ENCODE results near the gene ATP2B2.

ATP2B2 gene

GRCh38 chr3:10528046-10528445 is 22.7 kb upstream of the ATP2B2 start:
- no peak for DNase-seq

- DNase-seq = no peak
These were observed 22.1 kb upstream of the ATP2B2 start for GRCh38 chr3:10527295-10528001.

- DNase-seq = no peak
These were observed 21.0 kb upstream of the ATP2B2 start for GRCh38 chr3:10526366-10526765.

GRCh38 chr3:10524799-10525301 is 19.5 kb upstream of the ATP2B2 start:
- DNase-seq = peak; percentile 6

- DNase-seq = no peak
These were observed 18.9 kb upstream of the ATP2B2 start for GRCh38 chr3:10524270-10524669.

GRCh38 chr3:10523561-10523960 is 18.2 kb upstream of the ATP2B2 start:
- no peak for DNase-seq

- peak; percentile 49 for DNase-seq
These were observed 17.4 kb upstream of the ATP2B2 start for GRCh38 chr3:10522646-10523303.

GRCh38 chr3:10521772-10522441 is 16.5 kb upstream of the ATP2B2 start:
- DNase-seq = no peak

GRCh38 chr3:10520072-10520471 is 14.7 kb upstream of the ATP2B2 start:
- no peak for DNase-seq

- DNase-seq = no peak
These were observed 13.8 kb upstream of the ATP2B2 start for GRCh38 chr3:10519236-10519635.

- no peak for DNase-seq
These were observed 13.2 kb upstream of the ATP2B2 start for GRCh38 chr3:10518506-10519150.

GRCh38 chr3:10517627-10518026 is 12.2 kb upstream of the ATP2B2 start:
- no peak for DNase-seq

- no peak for DNase-seq
These were observed 11.4 kb upstream of the ATP2B2 start for GRCh38 chr3:10516544-10517452.

- DNase-seq = no peak
These were observed 10.6 kb upstream of the ATP2B2 start for GRCh38 chr3:10515884-10516495.

- DNase-seq = no peak
These were observed 10.0 kb upstream of the ATP2B2 start for GRCh38 chr3:10515396-10515795.

- DNase-seq = no peak
These were observed 9.2 kb upstream of the ATP2B2 start for GRCh38 chr3:10514407-10515069.

- no peak for DNase-seq
These were observed 7.9 kb upstream of the ATP2B2 start for GRCh38 chr3:10513306-10513705.

GRCh38 chr3:10512687-10513086 is 7.3 kb upstream of the ATP2B2 start:
- DNase-seq = no peak

- no peak for DNase-seq
These were observed 6.6 kb upstream of the ATP2B2 start for GRCh38 chr3:10511809-10512494.

GRCh38 chr3:10510743-10511432 is 5.5 kb upstream of the ATP2B2 start:
- DNase-seq = no peak
